ENCODE measurements around the gene PPM1H.

DNA sequence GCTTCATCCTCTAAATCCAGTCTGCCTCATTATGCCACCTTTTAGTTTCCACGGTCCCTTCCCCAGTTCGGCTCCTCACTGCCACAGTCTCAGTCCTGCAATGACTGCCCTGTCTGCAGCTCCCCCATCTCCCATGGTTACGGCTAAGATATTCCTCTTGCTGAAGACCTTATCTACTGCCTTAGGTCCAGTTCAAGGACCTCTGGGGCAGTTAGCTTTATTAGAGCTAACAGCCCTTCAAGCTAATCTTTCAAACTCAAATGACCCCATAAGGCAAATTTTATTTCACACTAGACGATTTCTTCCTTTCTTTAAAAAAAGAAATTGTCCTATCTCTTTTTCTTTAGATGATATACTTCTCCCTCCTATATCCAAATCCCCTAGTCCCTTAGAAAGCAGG, 253.6 kb downstream of the PPM1H start:
- TF ChIP-seq, protein P1, sequence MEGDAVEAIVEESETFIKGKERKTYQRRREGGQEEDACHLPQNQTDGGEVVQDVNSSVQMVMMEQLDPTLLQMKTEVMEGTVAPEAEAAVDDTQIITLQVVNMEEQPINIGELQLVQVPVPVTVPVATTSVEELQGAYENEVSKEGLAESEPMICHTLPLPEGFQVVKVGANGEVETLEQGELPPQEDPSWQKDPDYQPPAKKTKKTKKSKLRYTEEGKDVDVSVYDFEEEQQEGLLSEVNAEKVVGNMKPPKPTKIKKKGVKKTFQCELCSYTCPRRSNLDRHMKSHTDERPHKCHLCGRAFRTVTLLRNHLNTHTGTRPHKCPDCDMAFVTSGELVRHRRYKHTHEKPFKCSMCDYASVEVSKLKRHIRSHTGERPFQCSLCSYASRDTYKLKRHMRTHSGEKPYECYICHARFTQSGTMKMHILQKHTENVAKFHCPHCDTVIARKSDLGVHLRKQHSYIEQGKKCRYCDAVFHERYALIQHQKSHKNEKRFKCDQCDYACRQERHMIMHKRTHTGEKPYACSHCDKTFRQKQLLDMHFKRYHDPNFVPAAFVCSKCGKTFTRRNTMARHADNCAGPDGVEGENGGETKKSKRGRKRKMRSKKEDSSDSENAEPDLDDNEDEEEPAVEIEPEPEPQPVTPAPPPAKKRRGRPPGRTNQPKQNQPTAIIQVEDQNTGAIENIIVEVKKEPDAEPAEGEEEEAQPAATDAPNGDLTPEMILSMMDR (IDR thresholded peaks at IDR 0.05; ENCODE audit: borderline replicate concordance, extremely low read depth, low read length, poor library complexity, severe bottlenecking) = no peak
- no peak for TF ChIP-seq EZH2 (IDR thresholded peaks at IDR 0.05; ENCODE audit: borderline replicate concordance, low read depth, low read length, severe bottlenecking)
